ENCODE measurements around the gene BHLHE40.

BHLHE40 gene

DNA sequence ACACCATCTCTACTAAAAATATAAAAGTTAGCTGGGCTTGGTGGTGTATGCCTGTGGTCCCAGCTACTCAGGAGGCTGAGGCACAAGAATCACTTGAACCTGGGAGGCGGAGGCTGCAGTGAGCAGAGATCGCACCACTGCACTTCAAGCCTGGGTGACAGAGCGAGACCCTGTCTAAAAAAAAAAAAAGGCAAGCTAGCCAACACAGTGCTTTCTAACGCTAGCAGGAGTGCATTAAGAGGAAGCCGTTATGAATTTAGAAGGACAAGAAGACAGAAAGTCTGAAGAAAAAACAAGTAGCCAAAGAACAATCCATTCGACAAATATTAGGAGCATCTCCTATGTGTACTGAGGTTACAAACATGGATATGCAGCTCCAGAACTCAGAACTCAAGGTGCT lies 28.6 kb downstream of the BHLHE40 start:
- Mint-ChIP-seq H3K36me3 (ENCODE audit: low read depth) (peaks cover 4% of the 10 kb centered on the region), H3K27ac (peak overlapping the region; percentile 83), H3K27me3 (ENCODE audit: low read depth) (no peaks in the 10 kb centered on the region), H3K4me1 (ENCODE audit: low read depth) (peaks cover 56% of the 10 kb centered on the region), H3K4me3 (no peak overlapping the region), H3K9me3 (no peaks in the 10 kb centered on the region)
- no peak for DNase-seq (ENCODE audit: low spot score)

DNA sequence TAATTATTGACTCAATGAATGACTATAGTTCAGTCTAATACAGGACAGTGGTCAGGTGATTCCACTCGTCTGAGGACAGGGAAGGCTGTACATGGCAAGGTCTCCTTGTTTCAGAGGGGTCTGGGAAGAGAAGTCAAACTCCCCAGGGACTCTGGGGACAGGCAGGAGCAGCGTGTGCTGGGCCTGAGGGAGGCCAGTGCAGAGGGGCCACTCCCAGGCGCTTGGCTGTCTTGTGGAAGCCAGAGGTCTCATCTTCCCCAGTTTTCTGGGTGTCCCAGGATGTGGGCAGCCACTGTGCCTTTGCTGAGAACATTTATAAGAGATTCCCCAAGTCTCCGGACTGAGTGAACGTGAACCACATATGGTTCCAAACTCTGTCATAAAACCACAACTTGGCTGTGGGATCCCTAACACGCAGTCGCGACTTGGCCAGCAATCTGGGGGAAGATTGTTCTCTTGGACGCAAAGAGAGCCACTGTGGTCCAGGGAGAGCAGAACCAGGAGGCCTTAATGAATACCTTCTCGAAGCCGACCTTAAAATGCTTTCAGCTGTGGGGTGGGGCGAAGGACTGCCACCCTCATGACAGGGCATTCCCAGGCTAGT lies 30.4 kb downstream of the BHLHE40 start:
- Mint-ChIP-seq H3K27me3 (ENCODE audit: low read depth) (no peaks in the 10 kb centered on the region), H3K27ac (no peak overlapping the region), H3K4me3 (no peak overlapping the region), H3K9me3 (no peaks in the 10 kb centered on the region), H3K36me3 (ENCODE audit: low read depth) (peaks cover 4% of the 10 kb centered on the region), H3K4me1 (ENCODE audit: low read depth) (peaks cover 67% of the 10 kb centered on the region)
- no peak for DNase-seq (ENCODE audit: low spot score)

DNA sequence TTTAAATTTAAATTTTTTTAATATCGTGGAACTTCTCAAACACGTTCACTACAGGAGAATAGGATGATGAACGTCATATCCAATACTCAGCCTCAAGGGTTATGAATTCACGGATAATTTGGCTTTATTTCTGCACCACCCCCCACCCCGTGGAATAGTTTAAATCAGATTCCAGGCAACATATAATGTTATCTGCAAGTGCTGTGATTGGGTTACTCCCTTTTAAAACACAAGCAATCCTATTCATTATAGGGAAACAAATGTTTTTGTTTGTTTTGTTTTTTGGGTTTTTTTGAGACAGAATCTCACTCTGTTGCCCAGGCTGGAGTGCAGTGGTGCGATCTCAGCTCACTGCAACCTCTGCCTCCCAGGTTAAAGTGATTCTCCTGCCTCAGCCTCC lies 30.9 kb downstream of the BHLHE40 start:
- Mint-ChIP-seq H3K4me1 (ENCODE audit: low read depth) (peaks cover 66% of the 10 kb centered on the region), H3K9me3 (no peaks in the 10 kb centered on the region), H3K27me3 (ENCODE audit: low read depth) (no peaks in the 10 kb centered on the region), H3K27ac (no peak overlapping the region), H3K36me3 (ENCODE audit: low read depth) (peaks cover 4% of the 10 kb centered on the region), H3K4me3 (no peak overlapping the region)
- DNase-seq (ENCODE audit: low spot score), result no peak

DNA sequence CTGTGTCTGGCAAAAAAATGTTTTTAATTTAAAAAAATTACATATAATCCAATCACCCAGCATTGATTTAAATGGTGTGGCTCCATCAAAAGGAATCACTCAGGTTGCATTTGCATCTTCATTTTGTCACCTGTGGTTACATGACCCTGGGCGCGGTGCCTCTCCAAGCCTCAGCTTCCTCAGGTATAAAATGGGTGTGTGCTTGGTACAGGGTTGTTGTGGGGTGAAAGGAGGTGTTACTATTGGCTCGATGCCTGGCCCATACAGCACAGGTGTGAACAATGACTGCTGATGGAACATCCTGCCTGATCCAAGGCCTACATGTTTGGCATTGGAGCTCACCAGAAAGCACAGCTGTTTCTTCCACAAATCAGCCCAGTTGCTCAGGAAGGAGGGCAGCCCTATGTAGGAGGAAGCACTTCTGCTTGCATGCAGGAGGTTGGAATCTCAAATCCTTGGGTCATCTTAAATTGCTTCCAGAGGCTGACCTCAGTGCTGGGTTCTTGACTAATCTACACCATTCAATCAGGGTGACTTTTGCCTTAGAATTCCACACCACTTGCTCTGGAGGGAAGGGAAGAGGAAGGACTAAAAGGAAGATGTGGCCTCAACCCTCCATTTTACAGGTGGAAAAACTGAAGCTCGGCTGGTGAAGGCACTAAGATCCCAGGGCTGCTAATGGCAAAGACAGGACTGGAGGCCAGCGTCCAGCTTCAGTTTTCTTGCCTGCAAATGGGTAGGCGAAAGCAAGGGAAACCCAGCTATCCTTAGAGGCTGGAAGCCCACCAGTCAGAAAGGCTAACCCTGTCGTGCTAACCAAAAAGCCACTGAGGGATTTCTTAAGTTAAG lies 31.7 kb downstream of the BHLHE40 start:
- H3K4me1 Mint-ChIP-seq (ENCODE audit: low read depth), result peaks cover 66% of the 10 kb centered on the region
- peaks cover 4% of the 10 kb centered on the region for H3K36me3 Mint-ChIP-seq (ENCODE audit: low read depth)
- no peaks in the 10 kb centered on the region for H3K9me3 Mint-ChIP-seq
- no peak for DNase-seq (ENCODE audit: low spot score)
- H3K4me3 Mint-ChIP-seq, result peak overlapping the region; percentile 39
- H3K27ac Mint-ChIP-seq, result peak overlapping the region; percentile 72
- no peaks in the 10 kb centered on the region for H3K27me3 Mint-ChIP-seq (ENCODE audit: low read depth)

DNA sequence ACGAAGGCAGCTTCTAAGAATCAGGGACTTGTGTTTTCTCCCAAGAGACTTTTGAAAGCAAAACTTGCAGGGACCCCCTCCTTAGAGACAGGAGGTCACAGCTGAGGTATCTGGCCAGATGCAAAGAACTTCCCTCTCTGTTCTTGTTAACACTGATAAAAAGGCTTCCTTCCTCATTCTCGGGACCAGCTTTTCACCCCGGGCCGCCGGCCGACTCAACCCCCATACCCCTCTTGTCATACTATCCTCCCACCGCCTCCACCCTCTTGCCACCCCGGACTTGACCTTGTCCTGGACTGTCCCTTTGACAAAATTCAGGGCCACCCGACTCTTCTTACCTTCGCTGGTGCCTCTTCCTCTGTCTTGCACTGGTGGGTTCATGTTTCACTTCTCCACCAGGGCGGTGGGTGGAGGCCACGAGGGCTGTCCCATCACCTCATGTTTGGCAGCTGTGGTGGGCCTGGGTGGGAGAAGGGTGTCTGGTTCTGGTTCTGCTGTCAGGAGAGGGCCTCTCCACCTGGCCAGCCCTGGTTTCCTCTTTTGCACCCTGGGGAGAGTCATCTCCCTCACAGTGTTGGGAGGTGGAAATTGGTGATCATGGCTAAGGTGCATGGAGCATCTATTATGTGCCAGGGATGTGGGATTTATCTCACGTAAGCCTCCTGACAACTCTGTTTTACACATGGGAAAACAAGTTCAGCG lies 32.5 kb downstream of the BHLHE40 start:
- Mint-ChIP-seq H3K27me3 (ENCODE audit: low read depth) (no peaks in the 10 kb centered on the region), H3K36me3 (ENCODE audit: low read depth) (peaks cover 4% of the 10 kb centered on the region), H3K27ac (peak overlapping the region; percentile 81), H3K4me1 (ENCODE audit: low read depth) (peaks cover 69% of the 10 kb centered on the region), H3K4me3 (peak overlapping the region; percentile 58), H3K9me3 (no peaks in the 10 kb centered on the region)
- DNase-seq (ENCODE audit: low spot score), result no peak

DNA sequence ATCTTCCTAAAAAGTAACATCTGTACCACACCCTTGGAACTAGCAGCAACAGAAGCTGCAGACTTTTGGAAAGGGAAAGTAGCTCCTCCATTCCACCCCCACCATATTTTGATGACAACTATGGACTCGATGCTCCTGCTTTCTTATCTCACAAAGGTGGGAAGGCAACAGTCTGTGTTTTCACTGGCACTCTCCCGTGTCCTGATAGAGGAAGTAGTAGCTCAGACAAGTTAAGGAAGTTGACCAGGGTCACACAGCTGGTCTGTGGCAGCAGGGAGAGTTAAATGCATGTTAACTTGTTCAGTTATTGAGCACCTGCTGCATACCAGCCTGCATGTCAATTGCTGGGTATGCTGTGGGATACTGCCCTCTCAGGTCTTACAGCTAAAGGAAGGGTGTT lies 33.1 kb downstream of the BHLHE40 start:
- H3K27me3 Mint-ChIP-seq (ENCODE audit: low read depth), result no peaks in the 10 kb centered on the region
- no peak for DNase-seq (ENCODE audit: low spot score)
- no peaks in the 10 kb centered on the region for H3K9me3 Mint-ChIP-seq
- H3K4me3 Mint-ChIP-seq, result peak overlapping the region; percentile 58
- H3K36me3 Mint-ChIP-seq (ENCODE audit: low read depth), result peaks cover 4% of the 10 kb centered on the region
- H3K4me1 Mint-ChIP-seq (ENCODE audit: low read depth), result peaks cover 69% of the 10 kb centered on the region
- H3K27ac Mint-ChIP-seq, result peak overlapping the region; percentile 77

DNA sequence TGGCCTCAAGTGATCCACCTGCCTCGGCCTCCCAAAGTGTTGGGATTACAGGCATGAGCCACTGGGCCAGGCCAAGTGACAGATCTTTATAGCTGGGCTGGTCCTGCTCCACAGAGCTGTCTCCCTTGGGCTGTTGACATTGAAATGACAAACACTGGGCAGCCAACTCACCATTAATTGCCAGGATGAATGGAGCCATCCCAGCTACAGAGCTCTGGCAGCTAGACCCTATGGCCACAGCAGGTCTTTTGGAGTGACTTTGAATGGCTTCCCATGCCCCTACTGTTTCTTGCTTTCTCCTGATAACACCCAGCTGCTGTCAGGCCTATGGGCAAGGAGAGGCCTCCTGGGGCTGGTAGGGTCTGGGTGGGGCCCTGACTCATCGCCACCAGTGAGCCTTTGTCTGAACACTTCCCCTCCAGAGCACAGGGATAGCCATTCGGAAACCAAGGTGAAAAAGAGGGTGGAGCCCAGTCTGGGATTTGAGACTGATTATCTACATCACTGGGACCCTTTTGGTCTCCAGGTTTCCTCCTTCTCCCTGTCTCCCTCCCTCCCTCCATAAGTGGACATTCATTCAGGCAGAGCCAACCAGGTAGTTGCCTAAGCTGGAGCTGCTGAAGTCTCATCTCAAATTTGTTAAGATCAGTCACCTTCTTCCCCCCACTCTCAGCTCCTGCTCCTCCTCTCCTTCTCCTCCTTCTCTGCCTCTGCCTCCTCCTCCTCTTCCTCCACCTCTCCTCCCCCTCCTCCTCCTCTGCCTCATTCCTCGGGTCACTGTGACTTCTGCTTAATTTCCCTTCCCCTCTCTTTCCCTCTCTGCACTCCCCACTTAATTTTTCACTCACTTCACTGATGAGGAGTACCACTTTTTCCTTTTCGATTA lies 34.0 kb downstream of the BHLHE40 start:
- H3K9me3 Mint-ChIP-seq, result no peaks in the 10 kb centered on the region
- peaks cover 4% of the 10 kb centered on the region for H3K36me3 Mint-ChIP-seq (ENCODE audit: low read depth)
- peak overlapping the region; percentile 66 for H3K27ac Mint-ChIP-seq
- no peak for DNase-seq (ENCODE audit: low spot score)
- H3K4me1 Mint-ChIP-seq (ENCODE audit: low read depth), result peaks cover 71% of the 10 kb centered on the region
- H3K27me3 Mint-ChIP-seq (ENCODE audit: low read depth), result no peaks in the 10 kb centered on the region
- no peak overlapping the region for H3K4me3 Mint-ChIP-seq

DNA sequence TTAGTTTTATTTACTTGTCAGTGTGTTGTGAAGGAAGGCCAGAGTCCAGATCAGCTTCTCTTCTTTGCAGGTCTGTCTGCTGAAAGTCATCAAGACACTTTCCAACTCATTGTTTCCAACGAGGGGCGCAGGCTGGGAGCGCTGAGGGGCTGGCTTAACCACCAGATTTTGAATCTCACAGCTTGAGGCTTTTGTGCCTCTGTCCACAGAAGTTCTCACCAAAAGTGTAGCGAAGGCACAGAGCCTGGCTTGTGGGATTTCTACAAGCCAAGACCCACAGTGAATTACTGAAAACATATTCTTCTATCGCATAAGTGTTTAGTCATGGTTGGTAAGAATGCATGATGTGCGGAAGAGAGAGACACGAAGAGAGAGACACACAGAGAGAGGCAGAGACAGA lies 35.2 kb downstream of the BHLHE40 start:
- Mint-ChIP-seq H3K4me1 (ENCODE audit: low read depth) (peaks cover 72% of the 10 kb centered on the region), H3K36me3 (ENCODE audit: low read depth) (peaks cover 4% of the 10 kb centered on the region), H3K4me3 (no peak overlapping the region), H3K27me3 (ENCODE audit: low read depth) (no peaks in the 10 kb centered on the region), H3K9me3 (no peaks in the 10 kb centered on the region), H3K27ac (peak overlapping the region; percentile 28)
- DNase-seq (ENCODE audit: low spot score), result no peak

DNA sequence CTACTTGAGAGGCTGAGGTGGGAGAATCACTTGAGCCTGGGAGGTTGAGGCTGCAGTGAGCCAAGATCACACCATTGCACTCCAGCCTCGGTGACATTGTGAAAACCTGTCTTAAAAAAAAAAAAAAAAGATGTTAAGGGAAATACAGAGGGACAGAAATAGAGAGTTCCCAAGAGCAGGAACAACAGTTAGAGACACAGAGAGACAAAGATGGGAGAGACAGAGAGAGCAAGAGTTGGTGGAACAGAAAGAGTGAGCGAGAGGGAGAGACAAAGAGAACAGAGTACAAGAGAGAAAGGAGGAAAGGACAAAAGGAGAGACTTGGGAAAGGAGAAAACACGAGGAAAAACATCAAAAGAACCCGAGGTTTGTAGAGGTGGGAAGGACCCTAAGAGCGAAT lies 35.8 kb downstream of the BHLHE40 start:
- Mint-ChIP-seq H3K36me3 (ENCODE audit: low read depth) (peaks cover 4% of the 10 kb centered on the region), H3K27ac (peak overlapping the region; percentile 41), H3K9me3 (no peaks in the 10 kb centered on the region), H3K4me1 (ENCODE audit: low read depth) (peaks cover 79% of the 10 kb centered on the region), H3K27me3 (ENCODE audit: low read depth) (no peaks in the 10 kb centered on the region), H3K4me3 (no peak overlapping the region)
- no peak for DNase-seq (ENCODE audit: low spot score)

DNA sequence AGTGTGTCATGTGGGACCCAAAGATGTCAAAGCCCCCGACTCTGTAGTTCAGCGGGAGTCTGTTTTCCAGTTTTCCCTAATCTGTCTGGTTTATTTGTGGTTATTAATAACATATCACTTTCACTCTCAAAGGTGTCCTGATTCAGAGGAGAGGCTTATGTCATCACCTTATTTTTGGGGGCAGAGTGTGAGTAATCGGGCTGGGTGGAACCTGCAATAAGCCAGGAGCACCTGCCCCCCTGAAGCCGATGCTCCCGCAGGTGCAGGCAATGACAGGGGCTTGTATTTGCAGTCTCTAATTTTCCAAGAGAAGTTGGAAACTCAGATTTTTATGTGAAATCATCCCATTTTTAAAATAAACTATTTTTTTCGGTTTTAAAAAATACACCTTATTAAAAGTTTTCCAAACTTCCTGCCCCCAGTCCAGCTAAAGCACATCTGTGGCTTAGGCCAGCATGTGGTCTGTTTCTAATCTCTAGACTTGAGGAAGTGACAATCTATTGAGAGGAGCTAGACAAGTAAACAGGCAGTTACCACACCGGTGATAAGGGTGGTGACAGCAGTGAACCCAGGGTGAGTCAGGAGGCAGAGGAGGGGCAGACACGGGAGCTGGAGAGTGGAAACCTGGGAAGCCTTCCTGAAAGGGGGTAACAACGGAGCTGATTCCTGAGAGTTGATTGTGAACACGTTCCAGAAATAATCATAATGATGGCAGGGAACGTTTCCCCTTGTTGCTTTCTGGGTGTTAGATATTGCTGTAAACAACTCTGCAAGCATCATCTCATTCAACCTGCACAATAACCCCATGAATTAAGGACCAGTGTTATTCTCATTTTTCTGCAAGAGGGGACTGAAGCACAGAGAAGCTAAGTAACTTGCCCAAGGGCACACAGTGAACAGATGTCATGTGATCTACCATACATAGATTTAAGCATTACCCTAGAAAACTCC lies 37.2 kb downstream of the BHLHE40 start:
- Mint-ChIP-seq H3K27ac (peak overlapping the region; percentile 95), H3K4me1 (ENCODE audit: low read depth) (peaks cover 83% of the 10 kb centered on the region), H3K36me3 (ENCODE audit: low read depth) (peaks cover 4% of the 10 kb centered on the region), H3K9me3 (no peaks in the 10 kb centered on the region), H3K27me3 (ENCODE audit: low read depth) (no peaks in the 10 kb centered on the region), H3K4me3 (peak overlapping the region; percentile 70)
- DNase-seq (ENCODE audit: low spot score), result peak; percentile 57

DNA sequence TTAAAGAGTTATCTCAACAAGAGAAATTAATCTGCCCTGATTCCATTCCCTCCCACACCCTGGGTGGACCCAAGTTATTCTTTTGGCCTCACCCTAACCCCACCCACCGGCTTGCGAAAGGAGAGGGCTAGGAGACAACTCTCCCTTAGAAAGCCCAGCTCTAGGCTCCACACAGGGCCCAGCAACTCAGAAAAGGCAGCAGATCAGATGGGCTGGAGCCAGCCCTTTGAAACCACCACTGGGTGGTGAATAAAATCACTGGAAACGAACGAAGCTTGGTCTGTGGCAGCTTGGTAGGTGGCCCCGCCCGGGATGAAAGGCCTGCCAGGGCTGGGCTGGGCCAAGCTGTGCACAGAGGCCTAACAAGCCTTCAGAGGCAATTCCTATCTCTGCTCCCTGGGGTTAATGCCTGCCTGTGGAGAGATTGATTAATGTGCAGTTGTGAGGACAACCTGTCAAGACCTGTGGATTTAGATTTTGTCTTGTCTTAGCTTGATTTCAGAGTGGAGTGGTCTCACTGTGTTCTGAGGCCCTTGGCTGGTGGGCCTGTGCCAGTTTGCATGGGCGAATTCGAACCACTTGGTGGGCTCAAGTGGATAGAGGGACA lies 38.8 kb downstream of the BHLHE40 start:
- H3K27ac Mint-ChIP-seq, result peak overlapping the region; percentile 82
- H3K4me3 Mint-ChIP-seq, result peak overlapping the region; percentile 46
- H3K36me3 Mint-ChIP-seq (ENCODE audit: low read depth), result no peaks in the 10 kb centered on the region
- H3K9me3 Mint-ChIP-seq, result no peaks in the 10 kb centered on the region
- H3K27me3 Mint-ChIP-seq (ENCODE audit: low read depth), result no peaks in the 10 kb centered on the region
- no peak for DNase-seq (ENCODE audit: low spot score)
- peaks cover 81% of the 10 kb centered on the region for H3K4me1 Mint-ChIP-seq (ENCODE audit: low read depth)

DNA sequence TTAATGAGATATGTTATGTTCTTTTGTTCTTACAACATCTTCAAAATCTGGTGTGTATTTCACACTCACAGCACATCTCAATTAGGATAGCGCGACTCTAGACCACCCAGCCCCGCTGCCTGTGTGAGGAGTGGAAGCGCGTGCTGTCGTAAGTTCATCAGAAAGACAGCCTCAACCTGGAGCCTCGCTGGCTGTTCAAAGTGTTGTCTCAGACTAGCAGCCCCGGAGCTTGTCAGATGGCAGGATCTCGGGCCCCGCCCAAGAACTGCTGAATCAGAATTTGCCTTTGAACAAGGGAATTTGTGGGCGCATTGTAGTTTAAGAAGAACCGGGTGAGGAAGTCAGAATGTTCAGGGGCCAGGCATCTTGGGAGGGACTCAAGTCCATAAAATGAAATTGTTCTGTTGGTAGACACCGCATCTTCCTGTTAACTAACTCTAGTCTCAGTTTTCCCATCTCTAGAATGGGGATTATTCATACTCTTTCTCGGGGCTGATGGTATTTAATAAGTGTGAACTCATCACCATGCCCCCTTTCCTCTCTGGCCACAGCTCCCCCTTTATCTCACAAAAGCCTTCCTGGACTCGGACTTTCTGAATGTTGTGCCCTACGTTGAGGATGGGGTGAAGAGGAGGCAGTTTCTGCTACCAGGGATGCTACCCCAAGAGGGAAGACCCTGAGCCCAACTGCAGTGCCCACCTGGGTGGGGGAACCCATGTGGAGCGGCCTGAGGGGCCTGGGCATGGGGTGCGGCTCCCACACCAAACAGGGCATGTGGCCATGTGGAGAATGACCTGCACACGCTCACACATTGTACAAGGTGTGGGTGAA lies 40.4 kb downstream of the BHLHE40 start:
- no peaks in the 10 kb centered on the region for H3K9me3 Mint-ChIP-seq
- H3K27me3 Mint-ChIP-seq (ENCODE audit: low read depth), result no peaks in the 10 kb centered on the region
- peak overlapping the region; percentile 74 for H3K4me3 Mint-ChIP-seq
- H3K4me1 Mint-ChIP-seq (ENCODE audit: low read depth), result peaks cover 77% of the 10 kb centered on the region
- H3K27ac Mint-ChIP-seq, result peak overlapping the region; percentile 94
- no peaks in the 10 kb centered on the region for H3K36me3 Mint-ChIP-seq (ENCODE audit: low read depth)
- peak; percentile 84 for DNase-seq (ENCODE audit: low spot score)

Data from T-helper 2 cell treated with Interferon-gamma antibody and Interleukin-4, amounts not matched to agents 5 μg/mL and 100 μg/mL, for 36 hours (primary cell).